Measurements from ENCODE around the gene TPST2.

TPST2 gene

DNA sequence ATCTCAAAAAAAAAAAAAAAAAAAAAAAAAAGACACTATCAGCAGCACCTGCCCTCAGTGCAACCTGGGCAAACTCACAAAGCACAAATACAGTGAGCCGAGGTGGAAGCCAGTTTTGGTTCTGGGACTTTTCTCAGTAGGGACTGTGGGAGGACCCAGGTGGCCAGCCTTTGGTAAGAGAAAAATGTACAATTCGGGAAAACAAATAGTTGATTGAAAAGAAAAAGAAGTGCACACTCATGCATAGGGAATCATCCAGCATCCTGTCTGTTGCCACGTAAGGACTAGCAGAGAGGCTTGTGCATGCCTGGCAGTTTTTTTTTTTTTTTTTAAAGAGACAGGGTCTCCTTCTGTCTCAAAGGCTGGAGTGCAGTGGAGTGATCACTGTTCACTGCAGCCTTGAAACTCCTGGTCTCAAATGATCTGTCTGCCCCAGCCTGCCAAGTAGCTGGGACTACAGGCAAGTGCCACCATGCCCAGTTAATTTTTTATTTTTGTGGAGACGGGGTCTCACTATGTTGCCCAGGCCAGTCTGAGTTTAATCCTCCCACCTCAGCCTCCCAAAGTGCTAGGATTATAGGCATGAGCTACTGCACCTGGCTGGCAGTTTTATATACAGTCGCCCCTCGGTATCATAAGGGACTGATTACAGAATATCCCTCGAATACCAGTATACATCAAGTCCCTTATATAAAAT is 36.7 kb downstream of the TPST2 start:
- FAIRE-seq: no peak
- no peak for DNase-seq (ENCODE audit: insufficient read length, low spot score)
- no peak for TF ChIP-seq POLR2A (IDR thresholded peaks at IDR 0.05; ENCODE audit: low read depth, low read length)
- no peak for TF ChIP-seq TAF1 (IDR thresholded peaks at IDR 0.05; ENCODE audit: low read depth, low read length)
- no peak for TF ChIP-seq POU2F2 (IDR thresholded peaks at IDR 0.05; ENCODE audit: low read depth, low read length)
- no peak for TF ChIP-seq PAX5 (IDR thresholded peaks at IDR 0.05; ENCODE audit: insufficient read depth, low read length, severe bottlenecking)
- no peak for TF ChIP-seq SPI1 (IDR thresholded peaks at IDR 0.05; ENCODE audit: low read depth, low read length)
- TF ChIP-seq POLR2AphosphoS5 (IDR thresholded peaks at IDR 0.05; ENCODE audit: low read depth, low read length): no peak

DNA sequence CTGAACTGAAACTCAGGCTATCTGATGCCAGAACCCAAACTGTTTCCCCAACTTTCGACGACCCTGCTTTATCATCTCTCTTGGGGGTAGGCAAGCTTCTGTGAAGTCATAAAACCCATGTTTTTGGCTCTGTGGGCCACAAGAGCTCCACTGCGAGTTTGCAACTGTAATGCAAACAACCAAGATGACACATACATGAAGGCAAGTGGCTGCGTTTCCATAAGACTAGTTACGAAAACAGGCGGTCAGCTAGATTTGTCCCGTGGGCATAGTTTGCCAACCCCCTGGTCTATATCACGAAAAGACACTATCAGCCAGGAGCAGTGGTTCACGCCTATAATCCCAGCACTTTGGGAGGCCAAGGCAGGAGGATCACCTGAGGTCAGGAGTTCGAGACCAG is 37.5 kb downstream of the TPST2 start:
- FAIRE-seq: no peak
- TF ChIP-seq PAX5 (IDR thresholded peaks at IDR 0.05; ENCODE audit: insufficient read depth, low read length, severe bottlenecking): no peak
- no peak for TF ChIP-seq POLR2AphosphoS5 (IDR thresholded peaks at IDR 0.05; ENCODE audit: low read depth, low read length)
- no peak for TF ChIP-seq POU2F2 (IDR thresholded peaks at IDR 0.05; ENCODE audit: low read depth, low read length)
- no peak for TF ChIP-seq POLR2A (IDR thresholded peaks at IDR 0.05; ENCODE audit: low read depth, low read length)
- TF ChIP-seq SPI1 (IDR thresholded peaks at IDR 0.05; ENCODE audit: low read depth, low read length): no peak
- TF ChIP-seq TAF1 (IDR thresholded peaks at IDR 0.05; ENCODE audit: low read depth, low read length): no peak

DNA sequence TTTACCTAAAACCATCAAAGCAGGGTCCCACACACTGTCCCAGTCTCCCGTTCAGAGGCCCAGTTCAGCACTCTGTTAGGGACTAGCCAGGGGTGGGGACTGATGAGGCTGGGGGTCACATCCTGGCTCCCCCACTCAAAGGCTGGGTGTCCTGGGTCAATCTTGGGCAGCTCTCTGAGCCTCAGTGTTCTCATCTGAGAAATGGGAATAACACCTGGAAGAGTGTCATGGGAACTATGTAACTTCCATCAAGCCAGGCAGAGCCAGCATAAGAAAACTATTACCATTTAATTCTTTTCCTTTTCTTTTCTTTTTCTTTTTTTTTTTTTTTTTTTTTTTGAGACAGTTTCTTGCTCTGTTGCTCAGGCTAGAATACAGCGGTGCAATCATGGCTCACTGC is 38.4 kb downstream of the TPST2 start:
- TF ChIP-seq POLR2AphosphoS5 (IDR thresholded peaks at IDR 0.05; ENCODE audit: low read depth, low read length): no peak
- no peak for TF ChIP-seq PAX5 (IDR thresholded peaks at IDR 0.05; ENCODE audit: insufficient read depth, low read length, severe bottlenecking)
- TF ChIP-seq POLR2A (IDR thresholded peaks at IDR 0.05; ENCODE audit: low read depth, low read length): no peak
- no peak for DNase-seq (ENCODE audit: insufficient read length, low spot score)
- FAIRE-seq: no peak

More for the DNA sequence above, 37.5 kb downstream of the TPST2 start:
- no peak for DNase-seq (ENCODE audit: insufficient read length, low spot score)

DNA sequence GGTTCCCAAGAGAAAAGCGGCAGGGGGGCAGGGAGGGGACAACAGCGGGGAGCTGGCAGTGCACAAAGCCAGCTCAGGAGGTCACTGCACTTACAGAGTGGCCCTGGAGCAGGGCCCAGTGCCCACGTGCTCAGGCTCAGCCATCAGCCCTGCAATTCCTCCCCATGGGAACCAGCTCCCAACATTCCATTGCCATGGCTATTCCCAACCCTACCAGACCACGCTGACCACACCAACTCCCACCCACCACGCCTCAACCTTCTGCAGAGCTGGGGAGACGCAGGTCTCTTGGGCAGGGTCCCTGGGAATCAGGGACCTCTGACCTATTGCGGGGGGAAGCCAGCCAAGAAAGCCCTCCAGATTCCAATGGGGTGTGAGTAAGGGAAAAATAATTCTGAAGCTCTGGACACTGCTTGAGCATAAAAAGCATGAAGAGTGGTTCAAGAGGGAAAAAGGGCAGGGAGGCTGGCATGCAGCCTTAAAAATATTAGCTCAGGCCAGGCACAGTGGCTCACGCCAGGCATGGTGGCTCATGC is 39.4 kb downstream of the TPST2 start:
- FAIRE-seq: no peak
- TF ChIP-seq SPI1 (IDR thresholded peaks at IDR 0.05; ENCODE audit: low read depth, low read length) (no peak), POU2F2 (IDR thresholded peaks at IDR 0.05; ENCODE audit: low read depth, low read length) (no peak), POLR2AphosphoS5 (IDR thresholded peaks at IDR 0.05; ENCODE audit: low read depth, low read length) (no peak), TAF1 (IDR thresholded peaks at IDR 0.05; ENCODE audit: low read depth, low read length) (no peak), POLR2A (IDR thresholded peaks at IDR 0.05; ENCODE audit: low read depth, low read length) (no peak), PAX5 (IDR thresholded peaks at IDR 0.05; ENCODE audit: insufficient read depth, low read length, severe bottlenecking) (no peak)
- no peak for DNase-seq (ENCODE audit: insufficient read length, low spot score)

DNA sequence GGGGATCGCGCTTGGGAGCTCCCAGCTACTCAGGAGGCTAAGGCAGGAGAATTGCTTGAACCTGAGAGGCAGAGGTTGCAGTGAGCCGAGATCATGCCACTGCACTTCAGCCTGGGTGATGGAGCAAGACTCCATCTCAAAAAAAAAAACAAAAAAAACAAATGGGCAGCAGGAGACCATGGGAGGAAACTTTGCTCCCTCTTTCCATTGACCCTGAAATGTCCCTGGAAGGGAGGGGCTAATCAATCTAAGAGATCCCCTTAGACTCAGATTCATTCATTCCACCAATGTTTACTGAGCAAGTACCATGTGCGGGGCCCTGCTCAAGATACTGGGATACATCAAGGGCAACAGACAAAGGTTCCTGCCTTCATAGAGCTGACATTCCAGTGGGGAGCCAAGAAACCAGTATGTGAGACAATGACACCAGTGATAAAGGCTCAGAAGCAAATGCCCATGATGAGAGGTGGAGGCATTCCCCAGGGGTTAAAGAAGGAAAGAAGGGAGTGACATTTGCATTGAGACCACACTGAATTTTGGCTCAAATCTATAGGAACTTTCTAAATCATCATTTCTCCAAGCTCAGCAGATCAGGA is 39.9 kb downstream of the TPST2 start:
- FAIRE-seq (no peak), DNase-seq (ENCODE audit: insufficient read length, low spot score) (no peak)
- no peak for TF ChIP-seq PAX5 (IDR thresholded peaks at IDR 0.05; ENCODE audit: insufficient read depth, low read length, severe bottlenecking)
- TF ChIP-seq POLR2AphosphoS5 (IDR thresholded peaks at IDR 0.05; ENCODE audit: low read depth, low read length): no peak
- TF ChIP-seq SPI1 (IDR thresholded peaks at IDR 0.05; ENCODE audit: low read depth, low read length): no peak
- TF ChIP-seq POLR2A (IDR thresholded peaks at IDR 0.05; ENCODE audit: low read depth, low read length): no peak
- no peak for TF ChIP-seq TAF1 (IDR thresholded peaks at IDR 0.05; ENCODE audit: low read depth, low read length)
- no peak for TF ChIP-seq POU2F2 (IDR thresholded peaks at IDR 0.05; ENCODE audit: low read depth, low read length)

DNA sequence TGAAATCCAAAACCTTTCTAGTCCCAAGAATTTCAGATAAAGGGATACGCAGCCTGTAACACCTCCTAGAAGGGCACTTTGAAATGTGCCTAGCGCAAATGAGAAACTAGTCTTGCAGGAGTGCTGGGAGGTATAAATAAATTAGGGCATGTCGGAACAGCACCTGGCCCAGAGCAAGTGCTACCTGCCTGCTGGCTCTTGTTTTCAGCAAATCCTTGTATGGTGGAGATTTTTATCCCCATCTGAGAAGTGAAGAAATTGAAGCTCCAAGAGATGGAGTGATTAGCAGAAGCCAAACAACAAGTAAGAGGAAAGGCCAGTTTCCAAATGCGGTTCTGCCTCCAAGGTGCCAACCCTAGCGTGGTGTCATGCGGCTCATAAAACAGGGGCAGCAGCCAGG is 40.9 kb downstream of the TPST2 start:
- TF ChIP-seq POU2F2 (IDR thresholded peaks at IDR 0.05; ENCODE audit: low read depth, low read length) (no peak), POLR2A (IDR thresholded peaks at IDR 0.05; ENCODE audit: low read depth, low read length) (no peak), POLR2AphosphoS5 (IDR thresholded peaks at IDR 0.05; ENCODE audit: low read depth, low read length) (no peak), PAX5 (IDR thresholded peaks at IDR 0.05; ENCODE audit: insufficient read depth, low read length, severe bottlenecking) (no peak), TAF1 (IDR thresholded peaks at IDR 0.05; ENCODE audit: low read depth, low read length) (no peak), SPI1 (IDR thresholded peaks at IDR 0.05; ENCODE audit: low read depth, low read length) (no peak)
- FAIRE-seq: no peak
- DNase-seq (ENCODE audit: insufficient read length, low spot score): no peak

DNA sequence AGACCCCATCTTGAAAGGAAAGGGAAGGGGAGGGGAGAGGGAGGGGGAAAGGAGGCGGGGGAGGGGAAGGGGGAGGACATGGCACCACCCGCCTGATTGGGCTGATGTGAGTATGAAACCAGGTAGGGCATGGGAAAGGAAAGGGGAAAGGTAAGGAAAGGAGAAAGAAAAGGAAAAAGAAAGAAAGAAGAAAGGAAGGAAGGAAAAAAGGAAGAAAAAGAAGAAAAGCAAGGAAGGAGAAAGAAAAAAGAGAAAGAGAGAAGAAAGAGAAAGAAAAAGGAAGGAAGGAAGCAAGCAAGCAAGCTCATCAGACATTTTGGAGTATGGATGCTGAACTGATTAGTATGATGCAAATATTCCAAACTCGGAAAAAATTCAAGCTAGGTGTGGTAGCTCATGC is 41.6 kb downstream of the TPST2 start:
- TF ChIP-seq SPI1 (IDR thresholded peaks at IDR 0.05; ENCODE audit: low read depth, low read length) (no peak), TAF1 (IDR thresholded peaks at IDR 0.05; ENCODE audit: low read depth, low read length) (no peak), PAX5 (IDR thresholded peaks at IDR 0.05; ENCODE audit: insufficient read depth, low read length, severe bottlenecking) (no peak), POU2F2 (IDR thresholded peaks at IDR 0.05; ENCODE audit: low read depth, low read length) (no peak), POLR2AphosphoS5 (IDR thresholded peaks at IDR 0.05; ENCODE audit: low read depth, low read length) (no peak), POLR2A (IDR thresholded peaks at IDR 0.05; ENCODE audit: low read depth, low read length) (no peak)
- DNase-seq (ENCODE audit: insufficient read length, low spot score) (no peak), FAIRE-seq (no peak)

DNA sequence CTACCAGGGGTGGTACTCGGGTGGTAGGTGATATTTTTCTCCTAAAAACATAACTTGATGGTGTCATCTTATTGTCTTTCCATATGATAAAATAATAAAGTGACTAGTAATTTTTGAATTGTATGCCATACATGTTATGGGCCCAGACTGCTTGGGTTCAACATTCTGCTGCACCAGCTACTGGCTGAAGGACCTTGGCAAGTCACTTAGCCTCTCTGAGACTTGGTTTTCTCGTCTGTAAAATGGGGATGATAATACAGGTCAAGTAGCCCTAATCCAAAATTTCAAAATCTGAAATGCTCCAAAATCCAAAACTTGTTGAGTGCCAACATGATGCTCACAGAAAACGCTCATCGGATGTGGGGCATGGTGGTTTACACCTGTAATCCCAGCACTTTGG is 42.1 kb downstream of the TPST2 start:
- FAIRE-seq (no peak), DNase-seq (ENCODE audit: insufficient read length, low spot score) (no peak)
- TF ChIP-seq PAX5 (IDR thresholded peaks at IDR 0.05; ENCODE audit: insufficient read depth, low read length, severe bottlenecking) (no peak), POU2F2 (IDR thresholded peaks at IDR 0.05; ENCODE audit: low read depth, low read length) (no peak), SPI1 (IDR thresholded peaks at IDR 0.05; ENCODE audit: low read depth, low read length) (no peak), POLR2AphosphoS5 (IDR thresholded peaks at IDR 0.05; ENCODE audit: low read depth, low read length) (no peak), POLR2A (IDR thresholded peaks at IDR 0.05; ENCODE audit: low read depth, low read length) (no peak), TAF1 (IDR thresholded peaks at IDR 0.05; ENCODE audit: low read depth, low read length) (no peak)

DNA sequence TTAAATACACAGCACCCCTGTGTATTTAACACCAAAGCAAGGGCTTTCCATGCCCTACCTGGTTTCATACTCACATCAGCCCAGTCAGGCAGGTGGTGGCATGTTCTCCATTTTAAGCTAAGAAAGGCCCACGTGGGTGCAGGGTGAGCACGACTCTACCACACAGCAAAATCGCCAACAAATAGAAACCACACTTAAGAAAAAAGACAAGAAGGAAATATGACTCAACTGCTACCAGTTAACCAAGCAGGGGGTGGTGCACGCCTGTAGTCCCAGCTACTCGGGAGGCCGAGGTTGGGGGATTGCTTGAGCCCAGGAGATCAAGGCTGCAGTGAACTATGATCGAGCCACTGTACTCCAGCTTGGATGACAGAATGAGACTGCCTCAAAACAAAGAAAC is 42.5 kb downstream of the TPST2 start:
- TF ChIP-seq SPI1 (IDR thresholded peaks at IDR 0.05; ENCODE audit: low read depth, low read length) (no peak), PAX5 (IDR thresholded peaks at IDR 0.05; ENCODE audit: insufficient read depth, low read length, severe bottlenecking) (no peak), POU2F2 (IDR thresholded peaks at IDR 0.05; ENCODE audit: low read depth, low read length) (no peak), POLR2AphosphoS5 (IDR thresholded peaks at IDR 0.05; ENCODE audit: low read depth, low read length) (no peak), POLR2A (IDR thresholded peaks at IDR 0.05; ENCODE audit: low read depth, low read length) (no peak), TAF1 (IDR thresholded peaks at IDR 0.05; ENCODE audit: low read depth, low read length) (no peak)
- DNase-seq (ENCODE audit: insufficient read length, low spot score) (no peak), FAIRE-seq (peak; percentile 9)
